H1 (cell line): ENCODE measurements around the gene FSCN2. TPM values are rescaled to one million over a fixed set of nuclear protein-coding genes. Genes with fewer than 3 reads are reported as not detected.

Experiments
- RNF2 ChIP-seq: fragments of 200-900, 300-1000 bp; sonication (generic); IDR thresholded peaks from 2 replicates; pipeline ENCODE4 v1.7.1; 2016; ENCODE audit warnings: borderline replicate concordance, low read depth, mild to moderate bottlenecking, antibody characterized with exemption, low read length; ENCODE audit not compliant: poor library complexity, severe bottlenecking; ENCODE audit errors: missing control alignments
- polyA plus RNA-seq, 7 experiments: library from polyadenylated mRNA; depleted of rRNA in 3 of 7; stranded (reverse) in 5 of 7; unstranded in 2 of 7; fragments of >200 nt in 5 of 7; fragments of 200-250 nt in 2 of 7; gene quantifications; 1 replicate in 5 of 7; 2 replicates in 1 of 7; 4 replicates in 1 of 7; pipeline versions ENCODE4 v1.2.1 to v1.2.3, GENCODE V29; 2011 to 2013; ENCODE audit warnings: missing spikeins in 2 of 7, mixed read lengths in 2 of 7
- total RNA-seq: library from RNA; stranded (reverse); fragmentation: NEBNext Ultra II Directional; extraction: Animal tissue kit (Norgen Biotek cat#: 25700); gene quantifications from 2 replicates; pipeline ENCODE4 v1.2.1, GENCODE V29; 2021

Gene FSCN2
- total and polyA plus RNA-seq, 2 of the 8 experiments (the other 6 are each of a cell fraction or from before 2014, with no cell fraction given) = 0.18 to 0.30 TPM

DNA sequence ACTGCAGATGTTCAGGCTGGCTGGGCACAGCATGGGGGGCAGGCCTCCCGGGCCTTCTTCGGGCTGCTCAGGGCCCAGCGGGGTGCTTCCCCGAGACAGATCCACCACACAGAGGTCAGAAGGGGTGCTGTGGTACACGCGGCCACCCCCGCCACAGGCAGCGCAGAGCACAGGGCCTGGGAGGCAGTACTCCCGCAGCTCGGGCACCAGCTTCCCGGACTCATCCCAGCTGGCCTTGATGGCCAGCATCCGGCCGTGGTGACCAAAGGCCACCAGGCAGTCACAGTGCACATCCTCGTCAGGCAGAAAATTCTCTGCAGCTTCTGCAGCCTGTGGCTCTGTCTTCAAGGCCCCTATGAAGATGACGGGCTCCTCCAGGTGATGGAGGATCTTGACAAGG is 22.1 kb downstream of the FSCN2 start (continued):
- no peak for TF ChIP-seq RNF2
- TF ChIP-seq, all 59 proteins: peak for 0
